LoVo (cell line): ENCODE results near the gene KLHL3.

Experiments
- DNase-seq: peaks from one replicate; pipeline ENCODE4 v3.0.0-alpha.2; 2016; ENCODE audit warnings: low spot score

Gene KLHL3

DNA sequence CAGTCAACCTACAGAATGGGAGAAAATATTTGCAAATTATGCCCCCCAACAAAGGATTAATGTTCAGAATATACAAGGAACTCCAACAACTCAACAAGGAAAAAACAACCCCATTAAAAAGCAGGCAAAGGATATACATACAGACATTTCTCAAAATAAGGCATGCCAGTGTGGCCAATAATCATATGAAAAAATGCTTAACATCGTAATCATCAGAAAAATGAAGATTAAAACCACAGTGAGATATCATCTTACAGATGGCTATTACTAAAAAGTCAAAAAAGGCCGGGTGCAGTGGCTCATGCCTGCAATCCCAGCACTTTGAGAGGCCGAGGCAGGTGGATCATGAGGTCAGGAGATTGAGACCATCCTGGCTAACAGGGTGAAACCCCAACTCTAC is 103.2 kb downstream of the KLHL3 start:
- no peak for DNase-seq

DNA sequence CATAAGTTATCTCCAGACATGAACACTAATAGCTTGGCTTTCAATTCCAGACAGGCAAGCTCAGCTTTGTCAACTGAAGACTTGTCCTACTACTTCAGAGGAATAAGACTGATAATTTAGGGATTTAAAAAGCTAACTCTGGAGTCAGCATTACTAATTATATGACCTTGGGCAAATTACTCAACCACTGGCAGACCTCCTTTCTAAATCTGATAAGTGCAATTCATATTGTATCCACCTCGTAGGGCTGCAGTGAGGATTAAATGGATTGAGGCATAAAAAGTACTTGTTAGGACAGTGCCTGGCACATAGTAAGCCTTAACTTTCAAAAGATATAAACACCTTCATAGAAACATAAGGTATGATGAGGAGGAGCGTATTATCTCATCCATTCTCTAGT is 104.4 kb downstream of the KLHL3 start:
- DNase-seq = no peak

DNA sequence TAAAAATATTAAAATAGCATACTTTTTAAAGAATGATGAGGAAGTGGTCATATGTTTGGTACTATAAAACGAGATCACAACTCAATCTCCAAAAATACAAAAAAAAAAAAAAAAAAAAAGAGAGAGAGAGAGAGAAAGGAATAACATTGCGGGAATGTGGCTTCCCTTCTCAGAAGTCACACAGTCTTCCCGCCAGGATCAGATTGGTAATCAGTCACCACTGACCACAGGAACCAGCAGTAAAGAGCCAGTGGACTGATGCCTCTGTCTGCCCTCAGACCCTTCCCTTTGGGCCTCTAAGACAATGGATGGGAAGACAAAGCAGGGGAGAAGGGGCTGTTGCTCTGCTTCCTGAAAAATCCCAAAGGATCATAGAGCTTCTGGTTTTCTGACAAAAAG is 104.9 kb downstream of the KLHL3 start:
- no peak for DNase-seq

DNA sequence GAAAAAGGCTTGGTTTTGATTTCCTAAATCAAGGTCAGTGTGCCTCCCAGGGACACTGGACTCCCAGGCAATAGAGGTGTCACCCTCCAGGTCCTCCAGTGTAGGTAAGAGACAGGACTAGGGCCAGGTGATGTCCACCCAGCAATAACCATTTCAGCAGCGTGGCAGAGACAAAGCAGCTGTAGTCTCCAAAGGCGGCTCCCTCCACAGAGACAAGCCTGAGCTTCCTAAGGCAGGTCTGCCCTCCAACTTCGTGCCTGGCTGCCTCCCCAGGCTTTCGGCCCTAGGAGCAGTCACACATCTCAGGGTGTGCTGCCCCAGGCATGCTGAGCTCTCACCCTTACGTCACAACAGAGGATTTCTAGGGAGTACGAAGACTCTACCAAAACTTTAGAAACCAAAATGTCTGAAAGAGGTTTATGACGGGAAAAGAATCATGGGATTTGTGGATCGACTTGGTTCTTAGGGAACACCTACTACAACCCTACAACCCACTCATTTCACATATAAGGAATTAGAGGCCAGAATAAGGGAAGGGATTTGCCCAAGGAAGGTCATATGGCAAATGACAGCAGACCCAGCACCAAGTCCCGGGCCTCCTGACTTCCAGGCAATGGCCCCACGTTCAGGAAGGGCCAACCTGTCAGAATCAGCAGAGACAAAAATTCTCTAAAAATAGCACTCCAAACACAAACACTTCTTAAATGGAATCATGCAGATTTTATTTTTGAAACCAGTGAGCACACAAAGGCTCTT is 105.5 kb downstream of the KLHL3 start:
- no peak for DNase-seq

DNA sequence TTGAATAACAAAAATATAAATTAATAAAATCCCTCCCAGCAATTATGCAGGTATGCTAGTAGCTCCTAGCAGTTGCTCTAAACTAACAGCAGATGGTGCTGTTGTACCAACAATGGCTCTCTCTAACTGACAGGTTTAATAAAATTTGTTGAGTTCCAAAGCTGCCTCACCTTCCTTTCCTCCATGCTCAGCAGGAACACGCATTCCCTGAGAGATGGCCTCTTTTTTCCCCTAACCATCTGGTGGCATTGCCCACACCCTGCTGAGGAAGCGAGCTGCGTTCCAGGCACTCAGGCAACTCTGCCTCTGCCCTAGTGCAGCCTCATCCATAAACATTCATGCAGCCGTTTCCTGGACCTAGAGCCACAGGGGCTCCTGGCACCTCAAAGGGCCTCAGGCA is 106.2 kb downstream of the KLHL3 start:
- peak; percentile 69 for DNase-seq

DNA sequence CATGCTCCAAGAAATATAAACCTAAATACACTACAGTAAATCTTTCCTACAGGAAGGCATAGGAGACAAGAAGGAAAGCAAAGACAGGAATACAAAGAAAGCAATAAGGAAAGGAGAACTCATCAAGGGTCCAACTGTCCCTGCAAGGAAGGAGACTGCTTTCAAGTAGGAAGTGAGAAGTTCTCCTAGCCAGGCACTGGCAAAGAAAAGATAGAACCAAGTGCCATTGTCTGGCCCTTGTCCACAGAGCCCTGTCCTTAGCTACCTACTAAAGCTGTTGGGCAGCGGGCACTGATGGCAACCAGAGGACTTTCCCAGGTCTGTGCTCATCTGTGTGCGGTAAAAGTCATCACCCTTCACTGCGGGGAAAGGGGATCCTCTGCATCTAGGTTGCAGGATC is 108.2 kb downstream of the KLHL3 start:
- no peak for DNase-seq

DNA sequence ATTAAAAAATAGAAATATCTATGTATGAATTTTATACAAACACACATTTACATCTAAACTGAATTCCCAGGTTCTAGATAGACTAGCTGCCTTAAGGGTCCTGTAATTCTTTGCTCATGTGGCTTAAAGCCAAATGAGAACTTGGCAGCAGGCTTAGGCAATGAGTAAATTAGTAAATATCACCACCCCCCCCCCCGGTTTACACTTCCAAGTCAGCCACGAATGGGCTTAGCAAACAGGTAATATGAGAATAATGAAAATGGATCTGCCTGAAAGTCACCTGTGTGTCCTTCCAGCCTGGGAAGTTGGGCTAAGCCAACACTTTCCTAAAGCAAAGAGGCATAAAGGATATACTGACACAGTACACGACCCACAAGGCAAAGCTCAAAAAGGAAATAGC is 108.6 kb downstream of the KLHL3 start:
- DNase-seq = no peak

DNA sequence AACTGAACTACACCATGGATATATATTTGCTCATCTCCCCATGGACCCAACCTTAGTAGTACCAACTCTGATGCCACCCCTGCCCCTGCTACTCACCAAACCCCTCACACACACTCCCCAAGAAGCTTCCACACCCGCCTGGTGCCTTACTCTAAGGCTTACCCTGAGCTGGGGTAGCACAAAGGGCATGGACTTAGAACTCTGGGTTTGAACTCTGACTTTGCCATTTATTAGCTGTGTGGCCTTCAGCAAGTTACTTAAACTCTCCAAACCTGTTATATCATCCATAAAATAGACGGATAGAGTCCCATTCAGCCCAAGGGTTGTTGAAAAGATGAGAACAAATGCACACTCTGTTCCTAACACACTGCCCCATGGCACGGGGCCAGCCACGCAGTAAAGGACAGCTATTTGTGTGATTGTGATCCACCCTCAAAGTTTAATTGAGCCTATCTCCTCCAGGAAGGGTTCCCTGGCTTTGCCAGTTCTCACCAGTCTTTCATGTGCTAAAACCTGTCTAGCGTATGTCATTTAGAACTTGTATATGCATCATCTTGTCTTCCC is 111.0 kb downstream of the KLHL3 start:
- DNase-seq = no peak

DNA sequence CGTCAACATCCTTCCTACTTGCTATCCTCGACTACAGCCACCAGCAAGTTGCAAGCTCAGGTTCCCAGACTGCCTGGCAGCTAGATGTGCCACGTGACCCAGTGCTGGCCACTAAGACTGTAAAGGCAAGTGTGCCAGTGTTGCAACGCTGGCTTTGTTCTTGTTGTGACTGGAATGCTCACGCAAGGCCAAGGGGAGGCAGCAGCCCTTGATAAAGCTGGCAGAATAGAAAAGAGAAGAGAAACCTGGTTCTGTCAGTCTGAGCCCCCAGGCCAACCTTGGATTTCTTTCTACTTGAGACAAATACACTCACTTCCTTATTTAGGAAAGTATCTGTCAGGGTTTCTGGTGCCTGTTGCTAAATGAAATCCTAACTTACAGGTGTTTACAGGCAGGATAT is 113.0 kb downstream of the KLHL3 start:
- no peak for DNase-seq

DNA sequence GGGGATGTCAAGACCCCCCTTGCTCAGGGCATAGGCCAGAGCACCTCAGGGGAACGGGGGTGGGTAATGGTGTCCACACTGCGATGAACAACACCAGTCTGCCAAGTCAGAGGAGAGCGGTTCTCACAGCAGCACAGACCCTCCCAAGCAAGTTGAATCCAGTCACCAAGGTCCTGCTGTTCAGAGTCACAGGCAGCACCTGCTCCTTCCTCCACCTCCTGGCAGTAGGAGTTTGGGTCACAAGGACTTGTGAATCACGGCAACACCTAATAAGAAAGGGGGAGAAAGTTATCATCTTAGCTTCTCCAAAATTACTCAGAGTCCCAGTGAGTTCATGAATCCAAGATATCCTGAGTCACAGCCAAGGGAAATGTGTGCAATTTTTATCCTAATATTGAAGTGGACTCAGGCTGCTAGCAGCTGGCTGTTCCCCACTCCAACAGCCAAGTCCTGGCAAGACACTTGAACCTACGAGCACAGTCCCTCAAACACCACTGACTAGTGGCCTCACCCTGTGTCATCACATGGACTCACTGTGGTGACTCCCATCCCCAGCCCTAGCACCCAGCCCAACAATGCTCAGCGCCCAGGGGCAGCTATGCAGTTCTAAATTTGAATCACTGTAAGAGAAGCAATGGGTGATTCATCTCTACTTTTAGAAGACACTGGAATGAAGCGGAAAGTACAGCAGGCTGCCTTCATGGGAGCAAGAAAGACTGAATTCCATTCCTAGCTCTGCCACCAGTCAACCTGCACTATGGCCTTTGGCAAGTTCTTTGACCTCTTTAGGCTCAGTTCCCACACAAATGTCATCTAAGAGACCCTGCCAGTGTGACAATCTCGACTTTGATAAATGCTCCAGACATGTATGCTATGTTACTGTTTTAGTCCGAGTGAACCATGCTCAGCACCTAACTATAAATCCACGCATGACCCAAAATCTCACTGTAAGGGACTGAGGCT is 113.7 kb downstream of the KLHL3 start:
- DNase-seq = no peak

DNA sequence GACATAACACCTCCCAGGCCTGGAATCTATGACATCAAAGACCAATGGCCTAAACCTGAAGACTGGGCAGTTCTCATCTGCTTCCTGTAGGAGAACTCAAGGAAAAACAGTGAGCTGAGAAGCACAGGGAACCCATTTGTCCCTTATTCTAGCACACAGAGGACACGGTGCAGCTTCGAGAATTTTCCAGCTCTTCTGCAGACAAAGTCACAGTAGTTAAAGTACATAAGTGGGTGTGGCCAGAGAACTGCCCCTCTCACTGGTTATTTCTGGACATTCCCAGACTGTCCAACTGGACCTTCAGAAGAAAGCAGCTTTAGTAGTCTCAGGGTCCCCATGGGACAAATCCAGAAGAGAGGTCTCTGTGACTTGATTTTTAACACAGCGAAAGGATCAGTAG is 114.6 kb downstream of the KLHL3 start:
- no peak for DNase-seq

DNA sequence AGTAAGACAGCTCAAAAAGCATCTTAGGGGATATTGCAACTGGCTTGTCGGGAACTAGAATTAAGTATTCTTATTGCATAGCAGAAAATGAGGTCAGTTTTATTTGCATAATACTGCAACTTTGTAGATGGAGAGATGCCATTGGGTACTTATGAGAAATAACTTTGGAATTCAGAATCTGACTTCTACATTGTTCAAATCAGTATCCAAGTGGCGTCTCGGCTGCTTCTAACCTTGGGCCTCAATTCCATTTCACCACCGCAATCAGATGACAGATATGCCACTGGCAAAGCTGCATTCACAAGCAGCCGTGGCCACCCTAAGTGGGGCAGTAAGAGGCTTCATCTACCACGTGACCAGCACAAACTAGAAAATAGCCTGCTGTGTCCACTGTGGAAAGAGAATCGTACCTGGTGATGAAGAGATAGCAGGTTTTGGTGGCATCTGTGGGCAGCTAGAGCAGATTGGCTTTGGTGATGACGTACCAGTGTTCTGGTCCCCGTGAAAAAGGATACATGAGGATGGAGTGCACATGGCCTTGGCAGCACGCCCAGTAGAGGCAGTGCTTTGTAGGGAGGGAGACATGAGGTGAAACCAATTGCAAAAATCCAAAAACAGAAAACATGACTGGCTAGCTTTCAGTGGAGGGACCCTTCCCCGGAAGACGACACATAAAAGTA is 116.6 kb downstream of the KLHL3 start:
- DNase-seq = no peak

DNA sequence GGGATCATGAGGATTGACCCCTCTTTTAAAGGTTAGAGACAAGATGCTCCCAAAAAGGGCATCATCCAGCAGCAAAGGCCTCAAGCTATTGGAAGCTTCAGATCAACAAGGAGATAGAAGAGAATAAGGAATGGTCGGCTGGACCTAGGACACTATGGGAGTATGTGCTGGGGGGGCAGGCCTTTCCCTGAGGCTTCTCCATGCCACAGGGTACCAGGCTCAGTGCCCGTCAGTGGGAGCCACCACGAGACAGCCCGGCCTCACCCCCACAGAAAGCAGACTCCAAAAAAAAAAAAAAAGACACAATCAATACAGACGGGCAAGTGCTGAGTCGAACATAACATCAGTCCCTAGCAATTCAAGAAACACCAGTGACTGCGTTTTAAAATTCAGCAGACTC is 117.4 kb downstream of the KLHL3 start:
- DNase-seq = no peak

DNA sequence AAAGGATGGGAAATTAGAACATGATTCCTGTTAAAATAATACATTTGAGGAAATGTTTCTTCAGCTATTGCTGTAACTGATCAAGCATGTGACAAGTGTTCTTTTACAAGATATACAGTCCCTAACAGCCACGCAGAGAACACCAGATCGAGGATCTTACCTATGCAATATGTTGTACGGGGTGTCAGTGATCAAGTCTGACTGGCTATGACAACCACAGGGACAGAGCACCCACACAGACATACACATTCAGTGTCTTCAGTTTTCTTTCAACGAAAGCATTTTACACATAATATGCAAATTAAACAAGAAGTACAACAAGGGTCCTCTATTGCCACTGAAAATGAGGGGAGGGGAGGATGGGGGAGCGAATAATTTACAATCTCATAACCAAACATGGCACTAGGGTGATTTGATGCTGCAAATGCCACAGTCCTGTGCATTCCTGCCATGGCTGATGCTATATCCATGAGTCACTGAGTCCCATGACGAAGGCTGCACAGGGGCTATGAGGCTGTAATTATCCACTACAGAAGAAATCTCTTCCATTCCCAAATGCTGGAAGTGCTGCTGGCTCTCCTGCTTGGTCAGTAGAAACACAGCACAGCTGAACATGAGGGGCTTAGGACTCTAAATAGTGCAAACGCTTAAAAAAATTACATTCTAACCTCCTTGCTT is 118.2 kb downstream of the KLHL3 start:
- no peak for DNase-seq

DNA sequence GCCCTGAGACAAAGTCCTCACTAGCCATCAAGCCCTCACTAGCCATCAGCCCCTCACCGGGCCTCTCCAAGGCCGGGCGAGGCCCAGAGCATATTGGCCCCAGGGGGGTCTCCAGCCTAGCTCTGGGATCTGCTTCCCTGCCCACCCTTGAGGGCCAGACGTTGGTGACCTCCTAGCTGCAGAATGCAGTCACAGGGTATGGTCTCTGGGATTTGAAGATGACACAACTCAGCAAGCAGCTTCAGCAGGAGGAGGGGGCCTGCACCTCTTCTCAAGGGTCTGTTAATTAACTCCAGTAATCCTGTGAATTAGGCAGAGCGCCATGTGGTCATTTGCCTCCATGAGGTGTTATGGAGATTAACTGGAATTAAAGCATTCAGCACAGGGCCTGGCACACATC is 119.8 kb downstream of the KLHL3 start:
- no peak for DNase-seq

DNA sequence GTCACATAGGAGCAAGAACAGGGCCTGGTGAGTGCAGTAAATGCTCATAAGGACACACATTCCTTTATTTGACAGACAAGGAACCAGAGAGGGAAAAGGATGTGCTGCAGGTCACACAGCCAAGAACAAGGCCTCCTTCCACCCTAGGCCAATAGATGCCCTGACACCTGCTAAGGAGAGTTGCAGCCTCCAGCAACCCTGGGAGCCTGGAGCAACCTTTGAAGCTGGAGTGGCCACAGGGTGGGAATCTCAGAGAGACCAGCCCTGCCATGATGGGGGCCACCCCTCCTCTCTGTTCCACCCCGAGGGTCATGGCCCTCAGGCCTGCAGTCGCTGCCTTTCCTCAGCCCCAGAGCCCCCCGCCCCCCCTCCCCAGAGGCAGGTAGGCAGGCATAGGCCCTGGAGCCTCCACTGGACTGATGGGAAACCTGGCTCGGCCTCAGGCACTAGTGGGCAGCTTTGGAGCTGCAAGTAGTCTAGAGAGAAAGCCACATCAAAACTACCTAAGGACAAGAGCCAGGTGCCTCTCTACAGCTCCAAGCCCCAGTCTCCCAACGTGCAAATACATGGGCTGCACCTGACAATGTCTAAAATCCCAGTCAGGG is 120.6 kb downstream of the KLHL3 start:
- DNase-seq = no peak

DNA sequence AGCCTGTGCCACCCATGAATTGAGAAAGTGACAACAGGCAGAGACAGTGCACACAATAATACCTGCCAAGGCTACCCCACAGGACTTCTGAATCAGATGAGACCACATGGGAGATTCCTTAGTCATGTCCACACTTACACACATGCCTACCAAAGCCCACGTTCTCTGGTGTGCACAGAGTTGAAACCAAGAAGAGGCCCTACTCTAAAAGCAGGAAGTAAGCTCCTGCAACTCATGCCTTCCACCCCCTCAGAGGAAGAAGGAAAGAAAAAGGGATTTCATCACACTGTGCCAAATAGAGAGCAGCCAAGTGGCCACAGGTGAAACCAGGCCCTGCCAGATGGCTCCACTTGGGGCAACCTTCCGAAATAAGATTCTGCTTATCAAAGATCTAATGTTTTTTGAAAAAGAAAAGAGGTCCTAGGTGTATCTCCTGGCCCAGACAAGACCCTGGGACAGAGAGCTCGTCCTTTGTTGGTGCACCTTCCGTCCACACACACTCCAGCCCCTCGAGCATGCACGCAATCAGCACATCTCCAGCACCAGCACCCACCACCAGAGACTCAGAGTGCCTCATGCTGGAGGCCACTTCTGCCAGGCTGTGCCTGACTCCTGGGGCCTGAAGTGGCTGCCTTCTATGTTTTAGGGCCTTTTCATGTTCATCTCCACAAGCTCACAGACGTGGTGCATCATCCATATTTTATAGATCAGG is 122.2 kb downstream of the KLHL3 start:
- DNase-seq = no peak

DNA sequence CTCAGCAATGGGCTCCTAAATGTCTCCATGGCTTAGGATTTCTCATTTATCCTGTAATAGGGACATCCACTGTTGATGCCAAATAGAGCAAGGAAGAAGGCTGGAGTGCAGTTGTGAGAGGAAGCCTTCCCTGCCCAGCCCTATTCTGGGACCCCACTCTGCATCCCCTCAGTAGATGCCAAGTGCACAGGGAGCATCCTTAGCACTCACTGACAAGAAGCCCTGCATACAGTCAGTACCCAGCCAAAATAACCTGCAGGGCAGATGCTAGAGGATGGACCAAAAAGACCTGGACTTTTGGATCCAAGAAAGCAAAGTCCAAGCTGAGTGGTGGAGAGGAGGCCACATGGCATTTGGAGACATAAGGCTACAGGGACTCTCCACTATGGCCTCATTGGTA is 123.3 kb downstream of the KLHL3 start:
- no peak for DNase-seq

DNA sequence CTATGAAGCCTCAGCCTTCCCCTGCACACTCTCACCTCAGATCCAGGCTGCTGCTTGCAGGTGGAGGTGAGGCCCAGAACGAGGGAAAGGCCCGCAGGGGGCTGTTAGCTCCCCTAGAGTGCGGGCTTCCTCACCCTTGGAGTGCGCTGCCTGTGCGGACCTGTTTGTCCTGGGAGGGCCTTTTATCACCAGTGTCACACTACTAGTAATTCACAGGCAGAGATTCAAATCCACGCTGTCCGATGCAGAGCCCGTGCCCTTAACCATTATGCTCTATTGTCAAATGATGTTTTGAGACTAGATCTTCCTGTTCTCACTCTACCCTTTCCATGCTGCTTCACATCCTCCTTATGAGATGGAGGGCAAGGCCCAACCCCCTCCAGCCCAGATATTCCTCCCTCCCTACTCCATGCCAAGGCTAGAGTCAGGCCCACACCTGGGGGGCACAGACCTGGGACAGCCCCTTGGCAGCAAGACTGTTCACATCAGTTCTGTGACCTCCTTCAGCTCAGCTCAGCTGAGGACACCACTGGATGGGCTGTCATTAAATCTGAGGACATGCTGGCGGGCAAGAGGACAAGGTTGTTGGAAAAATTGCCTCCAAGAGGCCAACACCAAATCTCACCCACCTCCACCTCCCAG is 124.0 kb downstream of the KLHL3 start:
- DNase-seq = no peak

DNA sequence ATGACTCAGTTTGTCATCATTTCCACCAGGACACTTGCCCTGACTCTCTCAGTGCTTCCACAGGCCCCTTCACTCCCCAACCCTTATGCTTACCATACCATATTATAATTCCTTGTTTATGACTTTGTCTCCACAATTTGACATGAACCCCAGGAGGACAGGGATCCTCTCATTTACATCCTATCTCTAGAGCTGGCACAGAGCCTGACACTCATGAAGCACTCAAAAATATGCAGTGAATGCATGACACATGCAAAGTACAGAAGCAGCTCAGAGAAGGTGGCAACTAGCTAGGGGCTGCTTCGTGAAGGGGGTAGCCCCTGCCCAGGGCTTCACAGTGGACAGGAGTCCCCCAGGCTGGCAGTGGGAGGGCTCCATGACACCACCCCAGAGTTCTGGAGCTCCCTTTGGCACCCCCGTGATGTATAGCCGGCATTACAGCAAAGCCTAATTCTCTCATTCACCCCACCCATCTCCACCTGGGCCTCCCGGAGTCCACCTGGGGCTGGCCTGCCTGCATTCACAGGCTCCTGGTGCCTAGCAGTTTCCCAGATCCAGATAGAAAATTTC is 124.8 kb downstream of the KLHL3 start:
- no peak for DNase-seq
